ENCODE data around the gene GPR152. TPM values are rescaled to one million over a fixed set of nuclear protein-coding genes. Genes with fewer than 3 reads are reported as not detected.

The GPR152 gene
- total RNA-seq, 3 donors from 2014 or later: not detected

DNA sequence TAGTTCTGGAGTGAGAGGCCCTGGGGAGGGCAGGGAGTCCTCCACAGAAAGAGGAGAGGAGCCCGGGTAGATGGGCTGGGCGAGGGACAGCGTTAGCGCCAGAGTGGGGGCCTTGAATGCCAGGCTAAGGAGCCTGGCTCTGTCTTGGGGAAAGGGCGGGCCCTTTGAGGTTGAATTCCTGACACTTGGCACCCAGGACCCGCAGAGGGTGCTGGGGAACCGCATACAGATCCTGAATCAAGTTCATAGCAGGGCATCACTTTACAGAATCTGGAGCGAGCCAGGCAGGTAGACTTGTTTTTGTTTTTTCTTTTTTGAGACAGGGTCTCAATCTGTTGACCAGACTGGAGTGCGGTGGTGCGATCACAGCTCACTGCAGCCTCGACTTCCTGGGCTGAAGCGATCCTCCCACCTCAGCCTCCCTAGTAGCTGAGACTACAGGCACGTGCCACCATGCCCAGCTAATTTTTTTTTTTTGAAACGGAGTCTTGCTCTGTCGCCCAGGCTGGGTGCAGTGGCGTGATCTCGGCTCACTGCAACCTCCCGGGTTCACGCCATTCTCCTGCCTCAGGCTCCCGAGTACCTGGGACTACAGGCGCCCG is 31.0 kb downstream of the GPR152 start:
- intact Hi-C loops (cut with DNase I, micrococcal nuclease): no loop called here
- TF ChIP-seq, protein P1, sequence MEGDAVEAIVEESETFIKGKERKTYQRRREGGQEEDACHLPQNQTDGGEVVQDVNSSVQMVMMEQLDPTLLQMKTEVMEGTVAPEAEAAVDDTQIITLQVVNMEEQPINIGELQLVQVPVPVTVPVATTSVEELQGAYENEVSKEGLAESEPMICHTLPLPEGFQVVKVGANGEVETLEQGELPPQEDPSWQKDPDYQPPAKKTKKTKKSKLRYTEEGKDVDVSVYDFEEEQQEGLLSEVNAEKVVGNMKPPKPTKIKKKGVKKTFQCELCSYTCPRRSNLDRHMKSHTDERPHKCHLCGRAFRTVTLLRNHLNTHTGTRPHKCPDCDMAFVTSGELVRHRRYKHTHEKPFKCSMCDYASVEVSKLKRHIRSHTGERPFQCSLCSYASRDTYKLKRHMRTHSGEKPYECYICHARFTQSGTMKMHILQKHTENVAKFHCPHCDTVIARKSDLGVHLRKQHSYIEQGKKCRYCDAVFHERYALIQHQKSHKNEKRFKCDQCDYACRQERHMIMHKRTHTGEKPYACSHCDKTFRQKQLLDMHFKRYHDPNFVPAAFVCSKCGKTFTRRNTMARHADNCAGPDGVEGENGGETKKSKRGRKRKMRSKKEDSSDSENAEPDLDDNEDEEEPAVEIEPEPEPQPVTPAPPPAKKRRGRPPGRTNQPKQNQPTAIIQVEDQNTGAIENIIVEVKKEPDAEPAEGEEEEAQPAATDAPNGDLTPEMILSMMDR (IDR thresholded peaks at IDR 0.05): no peak
- DNase-seq: no peak
- ATAC-seq: peak; percentile 8
- Histone ChIP-seq H3K4me1 (ENCODE audit: low read depth) (peaks cover 18% of the 10 kb centered on the region), H3K9me3 (no peaks in the 10 kb centered on the region), H3K4me3 (no peak overlapping the region), H3K36me3 (ENCODE audit: low read depth) (peaks cover 3% of the 10 kb centered on the region)

DNA sequence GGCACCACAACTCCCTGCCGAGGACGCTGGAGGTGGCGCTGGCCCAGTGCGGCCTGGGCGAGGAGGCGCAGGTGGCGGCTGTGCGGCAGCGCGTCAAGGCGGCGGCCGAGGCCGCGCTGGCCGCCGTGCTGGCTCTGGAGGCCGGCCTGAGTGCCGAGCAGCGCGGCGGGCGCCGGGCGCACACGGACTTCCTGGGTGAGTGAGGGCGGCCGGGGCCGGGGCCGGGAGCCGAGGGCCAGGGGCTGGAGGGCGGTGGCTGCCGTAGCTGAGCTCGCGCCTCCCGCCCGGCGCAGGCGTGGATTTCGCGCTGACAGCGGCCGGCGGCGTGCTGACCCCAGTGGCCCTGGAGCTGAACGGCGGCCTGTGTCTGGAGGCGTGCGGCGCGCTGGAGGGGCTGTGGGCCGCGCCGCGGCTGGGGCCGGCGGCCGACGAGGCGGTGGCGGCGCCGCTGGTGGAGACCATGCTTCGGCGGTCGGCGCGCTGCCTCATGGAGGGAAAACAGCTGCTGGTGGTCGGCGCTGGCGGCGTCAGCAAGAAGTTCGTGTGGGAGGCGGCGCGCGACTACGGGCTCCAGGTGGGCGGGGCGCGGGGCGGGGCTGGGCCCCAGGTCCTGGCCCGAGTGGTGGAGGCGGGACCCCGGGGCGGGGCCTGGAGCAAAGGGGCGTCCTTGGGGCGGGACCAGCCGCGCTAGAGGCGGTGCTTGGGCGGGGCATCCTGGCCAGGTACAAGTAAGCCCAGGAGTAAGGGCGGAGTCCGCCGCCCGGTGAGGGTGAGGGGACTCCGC is 31.7 kb downstream of the GPR152 start:
- peak overlapping the region; percentile 34 for H3K4me3 ChIP-seq
- peaks cover 22% of the 10 kb centered on the region for H3K4me1 ChIP-seq (ENCODE audit: low read depth)
- TF ChIP-seq, protein P1 (IDR thresholded peaks at IDR 0.05): peak; percentile 6
- ATAC-seq: peak; percentile 95
- H3K36me3 ChIP-seq (ENCODE audit: low read depth): peaks cover 3% of the 10 kb centered on the region
- no peaks in the 10 kb centered on the region for H3K9me3 ChIP-seq
- DNase-seq: peak; percentile 99 to 100 (median 99)
- intact Hi-C loops (cut with DNase I, micrococcal nuclease): no loop called here

DNA sequence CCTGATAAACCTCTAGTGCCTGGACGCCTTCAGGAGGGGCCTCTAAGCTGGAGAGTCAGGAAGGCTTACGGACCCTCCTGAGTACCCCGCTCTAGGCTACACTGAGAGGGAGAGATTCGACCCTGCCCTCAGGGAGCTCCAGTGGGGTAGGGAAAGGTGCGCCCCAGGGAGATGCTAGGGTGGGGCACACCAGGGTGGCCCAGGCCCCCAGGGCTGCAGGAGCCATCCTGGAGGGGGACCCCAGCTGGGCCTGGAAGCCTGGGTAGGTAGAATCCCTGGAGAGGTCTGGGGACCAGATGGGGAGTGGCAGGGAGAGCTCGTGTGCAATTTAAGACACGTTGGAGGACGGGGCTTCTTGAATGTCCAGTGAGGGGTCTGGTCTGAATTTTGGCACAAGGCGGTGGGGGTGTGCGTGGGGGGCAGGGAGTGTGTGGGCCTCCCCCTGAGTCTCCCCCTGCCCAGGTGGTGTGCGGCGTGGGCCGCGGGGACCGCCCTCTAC is 32.3 kb downstream of the GPR152 start:
- no peaks in the 10 kb centered on the region for H3K9me3 ChIP-seq
- intact Hi-C loops (cut with DNase I, micrococcal nuclease): no loop called here
- no peak for DNase-seq
- peaks cover 3% of the 10 kb centered on the region for H3K36me3 ChIP-seq (ENCODE audit: low read depth)
- ATAC-seq: no peak
- peak overlapping the region; percentile 34 for H3K4me3 ChIP-seq
- TF ChIP-seq, protein P1 (IDR thresholded peaks at IDR 0.05): no peak
- peaks cover 28% of the 10 kb centered on the region for H3K4me1 ChIP-seq (ENCODE audit: low read depth)

DNA sequence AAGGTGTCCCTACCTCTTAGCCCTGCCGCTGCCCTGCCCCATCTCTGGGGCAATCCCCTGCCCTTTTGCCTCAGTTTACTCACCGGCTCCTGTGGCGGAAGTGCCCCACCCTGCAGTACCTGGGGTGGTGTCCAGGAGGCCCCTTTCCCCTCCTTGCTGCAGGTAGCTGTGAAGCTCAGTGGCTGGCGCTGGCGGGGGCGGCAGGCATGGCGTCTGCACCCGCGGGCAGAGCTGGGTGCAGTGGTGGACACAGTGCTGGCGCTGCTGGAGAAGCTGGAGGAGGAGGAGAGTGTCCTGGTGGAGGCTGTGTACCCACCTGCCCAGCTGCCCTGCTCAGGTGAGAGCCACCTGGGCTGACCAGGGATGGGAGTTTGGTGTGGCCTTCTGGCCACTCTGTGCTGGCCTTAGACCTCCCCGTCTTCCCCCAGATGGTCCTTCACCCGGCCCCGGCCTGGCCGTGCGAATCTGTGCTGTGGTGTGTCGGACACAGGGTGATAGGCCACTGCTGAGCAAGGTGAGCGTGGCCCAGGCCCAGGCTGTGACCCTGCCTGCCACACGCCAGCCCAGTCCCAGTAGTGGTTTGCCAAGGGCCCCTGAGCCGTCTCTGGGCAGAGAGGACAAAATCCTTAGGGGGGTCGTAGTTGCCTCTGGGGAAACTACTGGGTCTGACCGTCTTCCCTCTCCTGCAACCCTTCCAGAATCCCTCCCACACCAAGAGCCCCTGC is 33.0 kb downstream of the GPR152 start:
- H3K4me3 ChIP-seq: no peak overlapping the region
- no peaks in the 10 kb centered on the region for H3K9me3 ChIP-seq
- H3K36me3 ChIP-seq (ENCODE audit: low read depth): peaks cover 3% of the 10 kb centered on the region
- ATAC-seq: no peak
- peaks cover 32% of the 10 kb centered on the region for H3K4me1 ChIP-seq (ENCODE audit: low read depth)
- TF ChIP-seq, protein P1 (IDR thresholded peaks at IDR 0.05): no peak
- intact Hi-C loops (cut with DNase I, micrococcal nuclease): no loop called here
- DNase-seq: no peak

DNA sequence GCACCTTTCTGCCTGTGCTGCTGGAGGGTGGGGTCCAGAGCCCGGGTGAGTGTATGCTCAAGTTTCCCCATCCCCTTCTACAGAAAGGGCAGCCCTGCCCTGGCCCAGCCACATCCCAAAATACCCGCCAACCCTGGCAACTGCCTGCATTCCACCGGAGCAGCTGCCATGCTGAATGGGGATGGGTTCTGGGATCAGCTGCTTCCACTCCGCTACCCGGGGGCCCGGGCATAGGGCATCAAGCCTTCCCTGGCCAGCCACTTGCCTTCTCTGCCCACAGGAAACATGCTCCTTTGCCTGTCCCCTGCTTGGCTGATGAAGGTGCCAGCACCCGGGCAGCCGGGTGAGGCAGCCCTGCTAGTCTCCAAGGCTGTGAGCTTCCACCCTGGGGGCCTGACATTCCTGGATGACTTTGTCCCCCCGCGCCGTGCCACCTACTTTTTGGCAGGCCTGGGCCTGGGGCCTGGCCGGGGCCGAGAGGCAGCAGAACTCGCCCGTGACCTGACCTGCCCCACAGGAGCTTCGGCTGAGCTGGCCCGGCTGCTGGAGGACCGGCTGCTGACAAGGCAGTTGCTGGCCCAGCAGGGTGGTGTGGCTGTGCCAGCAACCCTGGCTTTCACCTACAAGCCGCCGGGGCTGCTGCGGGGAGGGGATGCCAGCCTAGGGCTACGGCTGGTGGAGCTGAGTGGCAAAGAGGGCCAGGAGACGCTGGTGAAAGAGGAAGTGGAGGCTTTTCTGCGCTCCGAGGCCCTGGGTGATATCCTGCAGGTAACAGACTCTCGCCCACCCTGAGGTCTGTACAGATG is 33.9 kb downstream of the GPR152 start:
- Histone ChIP-seq H3K36me3 (ENCODE audit: low read depth) (peaks cover 3% of the 10 kb centered on the region), H3K4me1 (ENCODE audit: low read depth) (peaks cover 32% of the 10 kb centered on the region), H3K9me3 (no peaks in the 10 kb centered on the region), H3K4me3 (no peak overlapping the region)
- DNase-seq (peak in 1 of 3 donors; percentile 14), ATAC-seq (no peak)
- intact Hi-C loops (cut with DNase I, micrococcal nuclease): no loop called here
- TF ChIP-seq, protein P1 (IDR thresholded peaks at IDR 0.05): no peak
